DMS114 treated with DMSO at 0.1 percent for 48 hours (cell line): ENCODE measurements around the gene NDUFAF2.
A peak's percentile ranks its signal among the peaks of the same experiment; 100 is the strongest.
"Not testable (repeated sequence)": the region's sequence is repeated elsewhere in the genome, so short reads cannot be mapped to it uniquely, and the experiment has no call there.

Experiments
- DNase-seq: peaks from one replicate; lab custom pipeline; 2025; ENCODE audit not compliant: unreplicated experiment; lab: John Stamatoyannopoulos, UW

The NDUFAF2 gene, protein sequence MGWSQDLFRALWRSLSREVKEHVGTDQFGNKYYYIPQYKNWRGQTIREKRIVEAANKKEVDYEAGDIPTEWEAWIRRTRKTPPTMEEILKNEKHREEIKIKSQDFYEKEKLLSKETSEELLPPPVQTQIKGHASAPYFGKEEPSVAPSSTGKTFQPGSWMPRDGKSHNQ

DNA sequence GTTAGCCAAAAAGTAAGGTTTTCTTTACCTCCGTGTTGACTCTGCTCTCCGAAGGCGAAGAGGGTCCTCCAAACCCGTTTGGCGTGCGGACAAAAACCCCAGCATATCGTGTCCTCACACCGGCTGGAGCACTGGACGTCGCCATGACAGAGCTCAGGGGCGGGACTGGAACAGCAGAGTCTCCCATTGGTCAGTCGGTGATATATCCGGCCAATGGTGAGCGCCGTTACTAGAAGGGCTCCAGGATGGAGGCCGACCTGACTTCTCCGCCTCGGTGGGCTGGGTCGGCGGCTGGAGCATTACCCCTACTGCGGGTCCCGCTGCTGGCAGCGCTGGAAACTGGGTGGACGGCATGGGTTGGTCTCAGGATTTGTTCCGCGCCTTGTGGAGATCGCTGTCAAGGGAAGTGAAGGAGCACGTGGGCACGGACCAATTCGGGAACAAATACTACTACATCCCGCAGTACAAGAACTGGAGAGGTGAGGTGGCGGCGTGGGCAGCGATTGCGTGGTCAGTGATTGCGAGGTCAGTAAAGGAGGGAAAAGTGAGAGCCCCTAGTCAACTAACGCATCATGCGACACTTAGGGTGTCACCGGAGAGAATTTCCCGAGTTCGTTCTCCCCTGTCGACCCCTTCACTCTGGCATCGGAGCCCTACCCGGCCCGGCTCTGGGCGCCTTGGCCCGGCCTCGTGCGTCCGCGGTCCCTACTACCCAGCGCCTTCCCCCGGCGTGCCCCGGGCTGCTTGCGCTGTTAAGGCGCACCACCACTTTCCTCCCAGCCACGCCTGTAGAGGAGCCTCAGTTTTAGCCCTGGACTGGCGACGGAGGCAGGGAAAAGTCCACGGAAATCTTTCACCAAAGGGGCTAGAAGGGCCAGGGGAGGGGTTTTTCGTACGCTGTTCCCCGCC lies at the start of gene NDUFAF2, which contains the start of gene ERCC8:
Gene NDUFAF2, plus strand, starts transcription at position 302 of the 909 bp plus-strand sequence. Its CDS starts 51 bp downstream, at position 353.
Gene ERCC8, minus strand, starts transcription at position 167 of the 909 bp plus-strand sequence. Its CDS starts 62 bp downstream, at position 105.
- peak; percentile 92 for DNase-seq

DNA sequence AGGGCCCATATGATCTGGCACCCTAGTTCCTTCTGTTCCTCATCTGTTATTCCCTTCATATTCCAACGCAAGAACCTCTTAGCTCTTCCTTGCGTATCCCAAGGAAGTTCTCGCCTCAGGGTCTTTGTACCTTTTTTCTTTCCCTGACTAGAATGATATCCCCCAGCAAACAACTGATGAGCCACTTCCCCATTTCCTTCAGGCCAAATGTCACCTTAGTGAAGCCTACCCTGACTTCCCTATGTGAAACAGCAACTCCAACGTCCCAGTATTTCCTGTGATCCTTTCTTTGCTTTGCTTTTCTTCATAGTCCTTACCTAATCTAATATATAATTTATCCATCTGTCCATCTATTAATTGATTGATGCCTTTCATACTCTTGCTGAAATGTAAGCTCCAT lies 48.0 kb upstream of the NDUFAF2 start:
- DNase-seq = no peak

DNA sequence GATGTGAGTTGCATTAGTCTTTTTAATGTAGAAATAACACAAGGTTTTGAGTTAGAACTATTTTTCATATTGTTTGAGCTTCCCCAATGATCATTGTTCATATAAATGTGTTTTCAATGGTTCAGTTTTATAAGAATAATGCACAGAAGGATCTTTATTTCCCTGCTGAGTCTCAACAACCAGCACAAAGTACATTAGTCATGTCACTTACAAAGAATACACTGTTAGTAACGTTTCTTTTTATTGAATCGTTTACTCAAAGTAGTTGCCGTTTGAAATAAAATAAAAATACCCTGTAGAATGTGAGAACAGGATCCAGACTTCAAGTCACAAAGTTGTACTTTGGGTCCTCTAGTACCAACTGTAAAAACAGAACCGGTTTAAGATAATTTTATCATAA lies 41.6 kb upstream of the NDUFAF2 start:
- no peak for DNase-seq

DNA sequence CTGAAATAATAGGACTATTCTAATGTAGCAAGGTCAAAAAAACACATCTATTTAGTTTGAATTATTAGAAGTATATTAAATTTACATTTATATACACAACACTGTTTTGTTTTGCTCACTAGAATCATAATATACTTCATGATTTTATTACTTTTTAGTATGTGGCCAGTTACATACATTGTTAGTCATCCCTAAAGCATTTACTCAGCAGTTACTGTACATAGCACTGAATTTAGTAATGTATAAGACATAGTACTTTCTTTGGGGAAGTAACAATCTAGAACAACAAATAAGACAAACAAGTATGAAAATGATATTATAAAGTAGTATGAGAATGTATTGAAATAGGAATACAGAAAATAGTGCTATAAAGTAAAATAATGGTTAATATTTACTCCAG lies 28.4 kb upstream of the NDUFAF2 start:
- DNase-seq = no peak

DNA sequence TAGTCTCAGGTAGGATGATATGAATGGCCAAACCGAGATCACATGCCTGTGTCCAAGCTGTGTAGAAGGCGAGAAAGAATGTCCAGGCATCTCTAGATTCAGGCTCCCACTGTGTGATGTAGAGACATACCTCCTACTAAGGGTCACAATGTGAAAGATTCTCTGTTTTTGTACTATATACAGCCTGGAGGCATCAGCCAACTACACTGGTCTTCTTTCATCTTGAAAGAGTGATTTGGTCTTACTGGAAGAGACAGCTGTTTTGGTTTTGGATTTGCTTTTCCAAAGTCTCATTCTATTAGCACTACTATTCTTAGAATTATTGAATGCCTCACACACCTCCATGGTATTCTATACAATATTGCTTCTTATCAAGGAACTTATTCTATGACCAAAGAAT lies 26.5 kb upstream of the NDUFAF2 start:
- DNase-seq = no peak

DNA sequence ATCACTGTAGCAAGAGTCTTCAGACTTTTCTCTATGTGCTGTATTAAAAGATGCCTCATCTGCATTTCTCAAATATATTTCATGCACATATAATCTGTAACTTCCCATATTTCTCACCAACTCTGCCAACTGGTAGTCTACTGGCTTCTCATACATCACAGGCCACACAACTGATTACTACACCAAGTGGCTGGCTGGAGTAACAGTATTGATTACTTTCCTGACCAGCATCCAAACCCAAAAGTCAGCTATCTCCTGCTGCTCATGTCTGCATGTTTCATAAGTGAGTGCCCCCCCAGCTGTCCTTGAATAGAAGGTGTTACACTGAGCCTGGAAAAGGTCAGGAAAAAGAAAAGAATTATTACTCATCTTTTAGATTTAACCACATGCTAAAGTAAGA lies 17.6 kb upstream of the NDUFAF2 start:
- DNase-seq = no peak

DNA sequence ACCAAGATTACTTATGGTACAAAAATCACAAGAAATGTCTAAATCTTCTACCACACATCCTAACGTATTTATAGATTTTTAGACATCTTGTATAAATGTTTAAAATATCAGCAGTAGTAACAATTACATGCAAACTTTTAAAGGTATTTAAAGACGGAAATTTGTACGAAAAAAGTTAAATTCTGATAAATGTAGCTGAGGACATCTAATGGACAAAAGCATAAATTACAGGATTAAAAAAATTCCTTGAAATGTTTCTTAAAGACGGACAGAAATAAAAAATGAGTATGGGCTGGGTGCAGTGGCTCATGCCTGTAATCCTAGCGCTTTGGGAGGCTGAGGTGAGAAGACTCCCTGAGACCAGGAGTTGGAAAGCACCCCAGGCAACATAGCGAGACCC lies 16.0 kb upstream of the NDUFAF2 start:
- no peak for DNase-seq

DNA sequence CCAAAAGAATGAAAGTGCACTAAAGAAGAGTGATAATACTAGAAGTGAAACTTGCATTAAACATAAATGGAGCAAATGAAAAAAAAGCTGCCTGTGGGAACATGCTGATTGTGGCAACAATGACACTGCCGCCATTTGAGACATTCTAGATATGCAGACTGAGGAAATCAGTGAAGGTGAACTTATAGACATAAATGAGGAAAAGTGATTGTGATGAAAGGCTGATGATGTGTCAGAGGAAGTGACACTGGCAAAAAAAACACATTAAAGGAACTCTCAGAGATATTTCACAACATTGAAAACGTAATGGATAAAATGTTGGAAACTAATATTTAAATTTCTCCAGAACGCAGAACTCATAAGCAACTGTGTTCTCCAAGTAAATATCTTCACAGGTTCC lies 1.4 kb upstream of the NDUFAF2 start:
- no peak for DNase-seq

DNA sequence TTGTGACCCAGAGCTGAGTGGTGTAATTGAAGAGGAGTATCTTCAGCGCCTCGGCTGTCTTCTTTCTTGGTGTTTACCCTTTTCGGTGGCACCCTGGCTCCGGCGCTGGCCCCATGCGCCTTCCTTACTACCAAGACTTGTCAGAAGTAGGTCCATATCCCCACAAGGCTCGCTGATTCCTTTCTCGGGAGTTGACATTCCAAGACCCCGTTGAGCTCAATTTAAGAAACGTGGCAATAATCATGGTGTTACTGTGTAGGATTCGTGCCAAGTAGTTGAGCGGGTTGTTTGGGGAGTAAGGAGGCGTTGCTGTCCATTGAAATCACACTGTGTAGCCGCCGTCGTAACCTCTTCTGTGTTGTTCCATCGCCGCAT lies 795 bp downstream of the NDUFAF2 start:
- peak; percentile 24 for DNase-seq

DNA sequence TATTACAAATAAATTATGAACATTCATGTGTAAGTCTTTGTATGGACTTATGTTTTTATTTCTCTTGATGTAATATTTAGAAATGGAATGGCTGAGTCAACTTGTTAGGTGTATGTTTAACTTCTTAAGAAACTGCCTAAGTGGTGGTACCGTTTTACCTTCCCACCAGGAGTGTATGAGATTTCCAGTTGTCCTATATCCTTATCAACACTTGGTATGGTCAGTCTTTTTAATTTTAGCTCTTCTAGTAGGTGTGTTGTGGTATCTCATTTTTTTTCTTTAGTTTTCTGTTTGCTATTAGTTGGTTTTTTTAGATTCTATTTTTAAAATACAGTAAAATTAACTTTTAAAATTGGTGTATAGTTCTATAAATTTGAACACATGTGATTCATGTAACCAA lies 3.7 kb downstream of the NDUFAF2 start:
- DNase-seq = no peak

DNA sequence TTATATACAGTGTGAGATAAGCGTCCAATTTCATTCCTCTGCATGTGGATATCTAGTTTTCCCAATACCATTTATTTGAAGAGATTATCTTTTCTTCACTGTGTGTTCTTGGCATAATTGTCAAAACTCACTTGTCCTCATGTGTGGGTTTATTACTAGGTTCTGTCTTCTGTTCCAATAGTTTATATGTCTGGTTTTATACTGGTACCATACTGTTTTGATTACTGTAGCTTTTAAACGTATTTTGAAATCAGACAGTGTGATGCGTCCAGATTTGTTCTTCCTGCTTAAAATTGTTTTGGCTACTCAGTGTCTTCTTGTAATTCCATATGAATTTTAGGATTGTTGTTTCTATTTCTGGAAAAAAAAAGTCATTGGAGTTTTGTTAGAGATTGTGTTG lies 10.2 kb downstream of the NDUFAF2 start:
- DNase-seq = no peak

DNA sequence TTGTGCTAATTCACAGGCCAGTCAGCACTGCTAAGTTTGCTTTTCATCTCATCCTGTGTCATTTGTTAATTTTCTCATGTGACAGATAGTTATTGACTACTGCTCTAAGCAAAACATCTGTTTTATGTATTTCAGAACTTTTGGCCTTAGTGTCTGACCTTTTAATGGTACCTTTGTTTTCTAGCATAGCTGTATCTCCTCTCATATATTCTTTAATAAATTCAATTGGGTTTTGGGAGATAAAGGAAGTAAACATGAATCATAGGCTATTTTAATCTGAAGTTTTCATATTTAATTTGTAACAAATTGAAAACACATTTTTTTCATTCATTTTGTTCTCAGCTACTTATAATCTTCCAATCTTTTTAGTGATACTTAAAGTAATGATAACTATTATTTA lies 13.1 kb downstream of the NDUFAF2 start:
- no peak for DNase-seq

DNA sequence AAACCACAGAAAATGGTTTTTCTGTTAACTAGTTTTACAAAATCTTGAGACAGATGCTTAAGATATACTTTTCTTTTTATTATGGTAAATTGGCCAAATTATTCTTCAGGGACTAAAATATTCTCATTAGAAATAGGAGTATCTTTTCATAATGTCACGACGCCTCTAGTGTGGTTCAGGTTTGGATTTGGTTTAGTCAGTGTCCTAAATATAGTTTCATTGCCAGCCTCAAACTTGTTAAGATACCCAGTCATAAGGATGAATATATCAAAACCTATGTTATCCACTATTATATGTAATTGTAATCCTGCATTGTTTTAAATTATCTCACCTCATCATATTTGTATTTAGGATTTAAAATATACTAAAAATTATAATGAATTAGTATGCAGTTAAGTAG lies 13.7 kb downstream of the NDUFAF2 start:
- no peak for DNase-seq

DNA sequence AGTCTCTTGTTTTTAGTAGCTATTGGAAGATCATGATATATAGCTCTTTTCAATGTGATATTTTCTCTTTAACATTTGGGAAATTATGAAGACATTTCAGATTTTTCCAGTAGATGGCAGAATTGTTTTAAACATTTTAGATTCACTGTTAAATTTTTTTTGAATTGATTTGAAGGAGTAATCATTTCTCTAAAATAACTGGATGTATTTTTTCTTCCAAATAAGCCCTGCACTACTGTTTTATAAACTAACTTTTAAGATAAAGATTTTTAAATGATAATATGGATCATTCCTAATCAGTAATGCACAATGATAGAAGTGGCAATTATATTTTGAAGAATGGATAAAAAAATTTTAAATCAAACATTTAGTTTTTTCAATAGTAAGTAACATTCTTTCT lies 14.2 kb downstream of the NDUFAF2 start:
- peak; percentile 25 for DNase-seq

DNA sequence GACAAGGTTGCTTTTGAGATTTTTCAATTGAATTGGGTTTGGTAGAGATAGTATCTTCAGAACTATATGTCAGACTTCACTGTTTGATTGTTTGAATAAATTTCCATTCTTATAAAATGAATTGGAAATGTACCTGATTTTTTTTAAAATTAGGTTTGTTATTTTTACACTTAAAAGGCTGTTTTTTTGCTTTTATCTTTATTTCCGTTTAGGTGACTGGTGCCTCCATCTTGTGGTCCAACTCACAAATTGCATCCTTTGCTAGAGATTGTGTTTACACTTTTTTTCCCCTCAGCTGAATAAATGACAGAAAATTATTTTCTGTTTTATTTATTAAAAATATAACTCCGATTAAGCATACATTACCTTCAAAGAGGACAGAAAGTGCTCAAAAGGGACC lies 15.6 kb downstream of the NDUFAF2 start:
- DNase-seq = no peak

DNA sequence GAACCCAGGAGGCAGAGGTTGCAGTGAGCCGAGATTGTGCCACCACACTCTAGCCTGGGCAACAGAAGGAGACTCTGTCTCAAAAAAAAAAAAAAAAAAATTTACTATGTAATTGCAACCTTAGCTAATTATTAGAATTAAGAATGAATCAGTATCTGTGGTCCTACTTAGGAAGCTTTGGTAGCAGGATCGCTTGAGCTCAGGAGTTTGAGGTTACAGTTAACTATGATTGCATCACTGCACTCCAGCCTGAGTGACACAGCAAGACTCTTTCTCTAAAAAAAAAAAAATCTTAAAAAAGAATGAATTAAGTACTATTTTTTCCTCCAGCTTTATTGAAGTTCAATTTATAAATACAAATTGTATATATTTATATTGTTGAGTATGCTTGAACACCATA lies 16.7 kb downstream of the NDUFAF2 start:
- no peak for DNase-seq

DNA sequence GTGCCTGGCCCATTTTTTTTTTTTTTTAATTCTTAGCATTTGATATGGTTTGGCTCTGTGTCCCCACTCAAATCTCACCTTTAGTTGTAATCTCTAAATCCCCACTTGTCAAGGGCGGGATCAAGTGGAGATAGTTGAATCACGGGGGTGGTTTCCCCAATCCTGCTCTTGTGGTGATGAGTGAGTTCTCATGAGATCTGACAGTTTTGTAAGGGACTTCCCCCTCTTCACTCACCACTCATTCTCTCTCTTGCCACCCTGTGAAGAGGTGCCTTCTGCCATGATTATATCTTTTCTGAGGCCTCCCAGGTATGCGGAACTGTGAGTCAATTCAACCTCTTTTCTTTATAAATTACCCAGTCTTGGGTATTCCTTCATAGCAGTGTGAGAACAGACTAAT lies 27.2 kb downstream of the NDUFAF2 start:
- DNase-seq = no peak

DNA sequence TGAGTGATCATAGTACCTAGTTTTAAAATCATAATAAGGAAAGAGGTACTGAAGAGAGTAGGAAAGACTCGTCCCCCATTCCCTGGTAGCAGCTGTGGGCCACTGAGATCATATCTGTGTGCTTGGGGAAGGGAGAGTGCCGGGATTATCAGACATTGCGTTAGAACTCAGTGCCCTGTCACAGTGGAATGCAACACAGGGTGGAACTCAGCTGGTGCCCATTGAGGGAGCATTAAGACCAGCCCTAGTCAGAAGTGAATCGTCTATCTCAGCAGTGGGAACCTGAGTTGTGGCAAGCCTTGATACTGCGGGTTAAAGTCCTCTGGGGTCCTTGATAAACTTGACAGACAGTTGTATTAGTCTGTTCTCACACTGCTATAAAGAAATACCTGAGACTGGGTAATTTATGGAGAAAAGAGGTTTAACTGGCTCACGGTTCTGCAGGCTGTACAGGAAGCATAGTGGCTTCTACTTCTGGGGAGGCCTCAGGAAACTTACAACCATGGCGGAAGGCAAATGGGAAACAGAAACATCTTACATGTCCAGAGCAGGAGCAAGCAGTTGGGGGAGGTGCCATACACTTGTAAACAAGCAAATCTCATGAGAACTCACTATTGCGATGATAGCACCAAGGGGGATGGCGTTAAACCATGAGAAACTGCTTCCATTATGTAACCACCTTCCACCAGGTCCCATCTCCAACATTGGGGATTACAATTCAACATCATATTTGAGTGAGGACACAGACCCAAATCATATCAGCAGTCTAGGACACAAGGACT lies 33.1 kb downstream of the NDUFAF2 start:
- no peak for DNase-seq

DNA sequence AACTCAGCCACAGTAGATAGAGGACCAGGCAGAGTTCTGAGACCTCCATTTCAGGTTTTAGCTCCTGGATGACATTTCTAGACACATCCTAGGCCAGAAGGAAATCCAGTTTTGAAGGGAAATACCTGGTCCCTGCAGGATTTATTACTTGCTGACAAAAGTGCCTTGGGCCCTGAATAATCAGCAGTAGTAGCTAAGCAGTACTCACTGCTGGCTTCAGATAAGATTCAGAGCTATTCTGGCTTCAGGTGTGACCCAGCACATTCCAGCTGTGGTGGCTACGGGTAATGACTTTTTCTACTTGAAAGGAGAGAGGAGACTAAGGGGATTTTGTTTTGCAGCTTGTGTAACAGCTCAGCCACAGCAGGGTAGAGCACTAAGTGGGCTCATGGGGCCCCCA lies 34.0 kb downstream of the NDUFAF2 start:
- DNase-seq = no peak

DNA sequence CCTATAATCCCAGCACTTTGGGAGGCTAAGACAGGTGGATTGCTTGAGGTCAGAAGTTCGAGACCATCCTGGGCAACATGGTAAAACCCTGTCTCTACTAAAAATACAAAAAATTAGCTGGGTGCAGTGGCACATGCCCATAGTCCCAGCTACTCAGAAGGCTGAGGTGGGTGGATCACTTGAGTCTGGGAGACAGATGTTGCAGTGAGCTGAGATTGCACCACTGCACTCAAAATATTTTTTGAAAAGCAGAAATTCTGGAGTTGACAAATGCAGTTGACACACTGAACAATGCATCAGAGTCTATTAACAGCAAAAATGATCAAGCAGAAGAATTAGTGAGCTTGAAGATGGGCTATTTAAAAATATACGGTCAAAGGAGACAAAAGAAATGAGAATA lies 35.5 kb downstream of the NDUFAF2 start:
- DNase-seq = no peak

DNA sequence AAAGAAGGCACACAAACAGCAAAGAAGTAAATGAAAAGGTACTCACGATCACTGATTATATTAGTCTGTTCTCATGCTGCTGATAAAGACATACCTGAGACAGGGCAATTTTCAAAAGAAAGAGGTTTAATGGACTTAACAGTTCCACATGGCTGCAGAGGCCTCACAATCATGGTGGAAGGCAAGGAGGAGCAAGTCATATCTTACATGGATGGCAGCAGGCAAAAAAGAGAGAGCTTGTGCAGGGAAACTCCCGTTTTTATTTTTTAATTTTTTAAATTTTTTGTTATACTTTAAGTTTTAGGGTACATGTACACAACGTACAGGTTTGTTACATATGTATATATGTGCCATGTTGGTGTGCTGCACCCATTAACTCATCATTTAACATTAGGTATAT lies 37.1 kb downstream of the NDUFAF2 start:
- DNase-seq = not testable (repeated sequence)

DNA sequence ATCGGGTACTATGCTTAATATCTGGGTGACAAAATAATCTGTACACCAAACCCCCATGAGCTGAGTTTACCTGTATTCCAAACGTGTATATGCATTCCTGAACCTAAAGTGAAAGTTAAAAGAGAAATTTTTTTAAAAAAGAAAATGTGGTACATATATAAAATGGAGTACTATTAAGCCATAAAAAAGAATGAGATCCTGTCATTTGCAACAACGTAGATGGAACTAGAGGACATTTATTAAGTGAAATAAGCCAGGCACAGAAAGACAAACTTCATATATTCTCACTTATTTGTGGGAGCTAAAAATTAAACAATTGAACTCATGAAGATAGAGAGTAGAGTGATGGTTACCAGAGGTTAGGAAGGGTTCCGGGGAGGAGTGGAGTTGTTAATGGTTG lies 44.8 kb downstream of the NDUFAF2 start:
- DNase-seq = no peak
